ENCODE results near the gene SPATA1. TPM values are rescaled to one million over a fixed set of nuclear protein-coding genes. Genes with fewer than 3 reads are reported as not detected.

Gene SPATA1
- total RNA-seq, 6 experiments from 2014 or later = 0.33 to 1.3 (median 0.85) TPM

GRCh38 chr1:84525779-84526178 is 19.6 kb downstream of the SPATA1 start:
- no peak for DNase-seq
- Mint-ChIP-seq H3K36me3 (ENCODE audit: low read depth) (no peaks in the 10 kb centered on the region; the same call in 1 of the 2 replicates), H3K4me1 (ENCODE audit: low read depth) (no peaks in the 10 kb centered on the region), H3K27me3 (ENCODE audit: insufficient read depth) (no peaks in the 10 kb centered on the region; the same call in 1 of the 2 replicates), H3K4me3 (no peak overlapping the region), H3K27ac (no peak overlapping the region), H3K9me3 (no peaks in the 10 kb centered on the region)
- no peak for TF ChIP-seq CTCF (IDR thresholded peaks at IDR 0.05)

GRCh38 chr1:84538599-84538998 is 32.4 kb downstream of the SPATA1 start:
- Mint-ChIP-seq H3K9me3 (no peaks in the 10 kb centered on the region), H3K27ac (no peak overlapping the region), H3K4me1 (ENCODE audit: low read depth) (peaks cover 26% of the 10 kb centered on the region), H3K36me3 (ENCODE audit: low read depth) (no peaks in the 10 kb centered on the region), H3K27me3 (ENCODE audit: insufficient read depth) (no peaks in the 10 kb centered on the region), H3K4me3 (no peak overlapping the region)
- no peak for TF ChIP-seq CTCF (IDR thresholded peaks at IDR 0.05)
- no peak for DNase-seq

GRCh38 chr1:84539972-84540371 is 33.8 kb downstream of the SPATA1 start:
- peaks cover 34% of the 10 kb centered on the region for H3K4me1 Mint-ChIP-seq (ENCODE audit: low read depth)
- H3K27me3 Mint-ChIP-seq (ENCODE audit: insufficient read depth) = no peaks in the 10 kb centered on the region
- H3K4me3 Mint-ChIP-seq = no peak overlapping the region
- DNase-seq = no peak
- H3K36me3 Mint-ChIP-seq (ENCODE audit: low read depth) = no peaks in the 10 kb centered on the region
- H3K27ac Mint-ChIP-seq = no peak overlapping the region
- H3K9me3 Mint-ChIP-seq = no peaks in the 10 kb centered on the region
- no peak for TF ChIP-seq CTCF (IDR thresholded peaks at IDR 0.05)

GRCh38 chr1:84540759-84541158 is 34.6 kb downstream of the SPATA1 start:
- Mint-ChIP-seq H3K27me3 (ENCODE audit: insufficient read depth) (no peaks in the 10 kb centered on the region), H3K27ac (no peak overlapping the region), H3K4me3 (no peak overlapping the region), H3K9me3 (no peaks in the 10 kb centered on the region), H3K36me3 (ENCODE audit: low read depth) (no peaks in the 10 kb centered on the region), H3K4me1 (ENCODE audit: low read depth) (peaks cover 34% of the 10 kb centered on the region)
- DNase-seq = no peak
- no peak for TF ChIP-seq CTCF (IDR thresholded peaks at IDR 0.05)

- DNase-seq = no peak
- Mint-ChIP-seq H3K4me1 (ENCODE audit: low read depth) (peaks cover 34% of the 10 kb centered on the region), H3K27me3 (ENCODE audit: insufficient read depth) (no peaks in the 10 kb centered on the region), H3K9me3 (no peaks in the 10 kb centered on the region), H3K4me3 (no peak overlapping the region), H3K27ac (no peak overlapping the region), H3K36me3 (ENCODE audit: low read depth) (no peaks in the 10 kb centered on the region)
- TF ChIP-seq CTCF (IDR thresholded peaks at IDR 0.05) = peak; percentile 47
Observed at GRCh38 chr1:84541679-84542078, 35.5 kb downstream of the SPATA1 start.

- H3K27me3 Mint-ChIP-seq (ENCODE audit: insufficient read depth) = no peaks in the 10 kb centered on the region
- H3K4me1 Mint-ChIP-seq (ENCODE audit: low read depth) = no peaks in the 10 kb centered on the region
- no peak overlapping the region for H3K4me3 Mint-ChIP-seq
- no peak for DNase-seq
- H3K27ac Mint-ChIP-seq = no peak overlapping the region
- no peaks in the 10 kb centered on the region for H3K36me3 Mint-ChIP-seq (ENCODE audit: low read depth)
- H3K9me3 Mint-ChIP-seq = no peaks in the 10 kb centered on the region
- TF ChIP-seq CTCF (IDR thresholded peaks at IDR 0.05) = no peak
Observed at GRCh38 chr1:84550826-84551225, 44.6 kb downstream of the SPATA1 start.
